Hematopoietic multipotent progenitor cell treated with erythropoietin and hydrocortisone succinate and interleukin-3 and kit ligand, for 8 days (in vitro differentiated cells): Measurements from ENCODE around the gene IGFBP7.
A peak's percentile ranks its signal among the peaks of the same experiment; 100 is the strongest.

Experiments
- DNase-seq: peaks from one replicate; pipeline ENCODE4 v3.0.0-alpha.2; 2015

IGFBP7 gene

GRCh38 chr4:57129477-57129876 lies 19.3 kb upstream of the IGFBP7 start:
- DNase-seq, result no peak

GRCh38 chr4:57127361-57127760 lies 17.2 kb upstream of the IGFBP7 start:
- no peak for DNase-seq

GRCh38 chr4:57125996-57126395 lies 15.8 kb upstream of the IGFBP7 start:
- no peak for DNase-seq

GRCh38 chr4:57124145-57124544 lies 14.0 kb upstream of the IGFBP7 start:
- peak; percentile 51 for DNase-seq

GRCh38 chr4:57122959-57123358 lies 12.8 kb upstream of the IGFBP7 start:
- no peak for DNase-seq

GRCh38 chr4:57119054-57119651 lies 9.0 kb upstream of the IGFBP7 start:
- DNase-seq, result no peak

- DNase-seq, result no peak
Measured at GRCh38 chr4:57117491-57117890, 7.3 kb upstream of the IGFBP7 start.

- no peak for DNase-seq
Measured at GRCh38 chr4:57116245-57116644, 6.1 kb upstream of the IGFBP7 start.

GRCh38 chr4:57114973-57115372 lies 4.8 kb upstream of the IGFBP7 start:
- DNase-seq, result no peak

- DNase-seq, result no peak
Measured at GRCh38 chr4:57113870-57114269, 3.7 kb upstream of the IGFBP7 start.

GRCh38 chr4:57110640-57111511 lies 691 bp upstream of the IGFBP7 start:
- DNase-seq, result peak; percentile 82

GRCh38 chr4:57109411-57109846 lies 756 bp downstream of the IGFBP7 start:
- DNase-seq, result no peak

- DNase-seq, result no peak
Measured at GRCh38 chr4:57106181-57106580, 4.0 kb downstream of the IGFBP7 start.

- DNase-seq, result no peak
Measured at GRCh38 chr4:57104706-57105560, 5.3 kb downstream of the IGFBP7 start.

- DNase-seq, result no peak
Measured at GRCh38 chr4:57103051-57103450, 7.1 kb downstream of the IGFBP7 start.

GRCh38 chr4:57102050-57102624 lies 8.0 kb downstream of the IGFBP7 start:
- no peak for DNase-seq

GRCh38 chr4:57100979-57101651 lies 9.1 kb downstream of the IGFBP7 start:
- no peak for DNase-seq

- no peak for DNase-seq
Measured at GRCh38 chr4:57099363-57099762, 10.8 kb downstream of the IGFBP7 start.

- no peak for DNase-seq
Measured at GRCh38 chr4:57098941-57099340, 11.2 kb downstream of the IGFBP7 start.

- no peak for DNase-seq
Measured at GRCh38 chr4:57098415-57098814, 11.8 kb downstream of the IGFBP7 start.

- DNase-seq, result no peak
Measured at GRCh38 chr4:57097711-57098110, 12.5 kb downstream of the IGFBP7 start.

- no peak for DNase-seq
Measured at GRCh38 chr4:57095956-57096355, 14.2 kb downstream of the IGFBP7 start.

- DNase-seq, result no peak
Measured at GRCh38 chr4:57095245-57095644, 14.9 kb downstream of the IGFBP7 start.
